Hepatocyte (in vitro differentiated cells): ENCODE measurements around the gene DOCK2.

Experiments
- EZH2 ChIP-seq: fragments of 200-600 bp; sonication (generic); IDR thresholded peaks from 2 replicates; pipeline ENCODE4 v1.6.1; 2016; ENCODE audit warnings: antibody characterized with exemption, mild to moderate bottlenecking, borderline replicate concordance
- EZH2phosphoT487 ChIP-seq: fragments of 200-600 bp; sonication (generic); IDR thresholded peaks from one replicate; pipeline ENCODE4 v1.6.1; 2018; ENCODE audit warnings: antibody characterized with exemption, mild to moderate bottlenecking, low read depth, moderate library complexity; ENCODE audit not compliant: unreplicated experiment, severe bottlenecking
- TF ChIP-seq, protein P1 (sequence below): fragments of 200-600 bp; sonication (generic); IDR thresholded peaks from 2 replicates; pipeline ENCODE4 v1.5.1; 2016; ENCODE audit warnings: antibody characterized with exemption, mild to moderate bottlenecking; ENCODE audit not compliant: poor library complexity

GRCh38 chr5:170056561-170057267 lies 419.6 kb downstream of the DOCK2 start:
- TF ChIP-seq, protein P1, sequence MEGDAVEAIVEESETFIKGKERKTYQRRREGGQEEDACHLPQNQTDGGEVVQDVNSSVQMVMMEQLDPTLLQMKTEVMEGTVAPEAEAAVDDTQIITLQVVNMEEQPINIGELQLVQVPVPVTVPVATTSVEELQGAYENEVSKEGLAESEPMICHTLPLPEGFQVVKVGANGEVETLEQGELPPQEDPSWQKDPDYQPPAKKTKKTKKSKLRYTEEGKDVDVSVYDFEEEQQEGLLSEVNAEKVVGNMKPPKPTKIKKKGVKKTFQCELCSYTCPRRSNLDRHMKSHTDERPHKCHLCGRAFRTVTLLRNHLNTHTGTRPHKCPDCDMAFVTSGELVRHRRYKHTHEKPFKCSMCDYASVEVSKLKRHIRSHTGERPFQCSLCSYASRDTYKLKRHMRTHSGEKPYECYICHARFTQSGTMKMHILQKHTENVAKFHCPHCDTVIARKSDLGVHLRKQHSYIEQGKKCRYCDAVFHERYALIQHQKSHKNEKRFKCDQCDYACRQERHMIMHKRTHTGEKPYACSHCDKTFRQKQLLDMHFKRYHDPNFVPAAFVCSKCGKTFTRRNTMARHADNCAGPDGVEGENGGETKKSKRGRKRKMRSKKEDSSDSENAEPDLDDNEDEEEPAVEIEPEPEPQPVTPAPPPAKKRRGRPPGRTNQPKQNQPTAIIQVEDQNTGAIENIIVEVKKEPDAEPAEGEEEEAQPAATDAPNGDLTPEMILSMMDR = no peak
- TF ChIP-seq EZH2 (no peak), EZH2phosphoT487 (no peak)
